ENCODE measurements around the gene ZNF496. TPM values are rescaled to one million over a fixed set of nuclear protein-coding genes. Genes with fewer than 3 reads are reported as not detected.
"Not testable (repeated sequence)": the region's sequence is repeated elsewhere in the genome, so short reads cannot be mapped to it uniquely, and the experiment has no call there.

The ZNF496 gene
- 10 to 100 TPM; 30.0 to 53.4 TPM for total RNA-seq

- Histone ChIP-seq H3K27me3 (no peaks in the 10 kb centered on the region), H3K4me1 (peaks cover 28% of the 10 kb centered on the region), H3K27ac (peak within 1 kb of the TSS; percentile 66 to 89 (median 80)), H3K4me3 (peak within 1 kb of the TSS; percentile 86 to 92), H3K9me3 (no peaks in the 10 kb centered on the region), H3K36me3 (replicated peaks in 1 of 2; ENCODE audit: insufficient read depth in 1 of 2, low read depth in 2 of 2) (no peaks in the 10 kb centered on the region)
- peak; percentile 84 for ATAC-seq
- intact Hi-C loops (cut with DNase I) = no loop called here
- WGBS, 2 donors = 1% methylated on average over 70 of the region's 93 CpGs; no CpG with 5 or more reads in 1 of the 2 donors
- no peak for TF ChIP-seq CTCF (IDR thresholded peaks at IDR 0.05)
- TF ChIP-seq POLR2A (IDR thresholded peaks at IDR 0.05) = peak; percentile 26 to 32 (median 29)
- DNase-seq = peak; percentile 81 to 89 (median 86)
These were observed at the start of gene ZNF496 for GRCh38 chr1:247331525-247332214. ZNF496 (minus strand) TSS chr1:247331867; CDS start chr1:247329578, 2,289 bp downstream.

GRCh38 chr1:247378334-247379073 is 46.8 kb upstream of the ZNF496 start:
- H3K27ac ChIP-seq = no peak overlapping the region
- no peaks in the 10 kb centered on the region for H3K36me3 ChIP-seq (replicated peaks in 1 of 2; ENCODE audit: insufficient read depth in 1 of 2, low read depth in 2 of 2)
- no peaks in the 10 kb centered on the region for H3K4me1 ChIP-seq
- 73 to 78% methylated on average over 20 of the region's 20 CpGs for WGBS, 2 donors
- TF ChIP-seq CTCF (IDR thresholded peaks at IDR 0.05) (no peak), POLR2A (IDR thresholded peaks at IDR 0.05) (no peak)
- ATAC-seq (no peak), DNase-seq (no peak)
- peaks cover 0 to 4% of the 10 kb centered on the region in 2 donors for H3K27me3 ChIP-seq
- no peak overlapping the region for H3K4me3 ChIP-seq
- intact Hi-C loops (cut with DNase I) = no loop called here
- no peaks in the 10 kb centered on the region for H3K9me3 ChIP-seq

DNA sequence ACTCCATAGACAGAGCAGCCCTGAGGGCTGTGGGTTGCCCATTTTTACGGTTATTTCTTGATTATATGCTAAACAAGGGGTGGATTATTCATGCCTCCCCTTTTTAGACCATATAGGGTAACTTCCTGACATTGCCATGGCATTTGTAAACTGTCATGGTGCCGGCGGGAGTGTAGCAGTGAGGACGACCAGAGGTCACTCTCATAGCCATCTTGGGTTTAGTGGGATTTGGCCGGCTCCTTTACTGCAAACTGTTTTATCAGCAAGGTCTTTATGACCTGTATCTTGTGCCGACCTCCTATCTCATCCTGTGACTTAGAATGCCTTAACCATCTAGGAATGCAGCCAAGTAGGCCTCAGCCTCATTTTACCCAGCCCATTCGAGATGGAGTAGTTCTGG is 46.0 kb upstream of the ZNF496 start:
- WGBS, 2 donors = 57 to 66% methylated on average over 7 of the region's 7 CpGs
- H3K4me1 ChIP-seq; H3K4me3 ChIP-seq; DNase-seq; intact Hi-C loops (cut with DNase I); H3K27me3 ChIP-seq; H3K27ac ChIP-seq; H3K9me3 ChIP-seq; H3K36me3 ChIP-seq (replicated peaks in 1 of 2; ENCODE audit: insufficient read depth in 1 of 2, low read depth in 2 of 2); ATAC-seq: not testable (repeated sequence)

GRCh38 chr1:247376659-247377058 is 45.0 kb upstream of the ZNF496 start:
- H3K4me3 ChIP-seq = no peak overlapping the region
- intact Hi-C loops (cut with DNase I) = no loop called here
- H3K27ac ChIP-seq = no peak overlapping the region
- DNase-seq (no peak), ATAC-seq (no peak)
- no peaks in the 10 kb centered on the region for H3K9me3 ChIP-seq
- peaks cover 0 to 4% of the 10 kb centered on the region in 2 donors for H3K27me3 ChIP-seq
- WGBS, 2 donors = 38 to 39% methylated on average over 7 of the region's 7 CpGs
- H3K36me3 ChIP-seq (replicated peaks in 1 of 2; ENCODE audit: insufficient read depth in 1 of 2, low read depth in 2 of 2) = no peaks in the 10 kb centered on the region
- TF ChIP-seq CTCF (IDR thresholded peaks at IDR 0.05) (no peak), POLR2A (IDR thresholded peaks at IDR 0.05) (no peak)
- no peaks in the 10 kb centered on the region for H3K4me1 ChIP-seq

DNA sequence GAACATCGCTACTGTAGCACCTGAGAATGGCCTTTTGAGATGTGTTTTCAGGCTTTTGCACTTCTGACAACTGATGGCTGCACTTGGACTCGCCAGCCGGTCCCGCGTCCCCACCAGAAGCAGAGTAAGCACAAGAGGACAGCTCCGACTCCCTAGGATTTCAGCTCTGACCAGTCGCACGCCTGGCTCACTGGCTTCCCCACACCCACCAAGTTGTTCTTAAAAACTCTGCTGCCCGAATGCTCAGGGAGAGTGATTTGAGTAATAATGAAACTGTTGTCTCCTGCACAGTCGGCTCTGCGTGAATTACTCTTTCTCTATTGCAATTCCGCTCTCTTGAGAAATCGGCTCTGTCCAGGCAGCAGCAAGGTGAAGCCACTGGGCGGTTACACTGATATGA is 44.1 kb upstream of the ZNF496 start:
- H3K9me3 ChIP-seq = no peaks in the 10 kb centered on the region
- H3K27ac ChIP-seq = no peak overlapping the region

GRCh38 chr1:247374651-247375334 is 43.1 kb upstream of the ZNF496 start:
- H3K9me3 ChIP-seq = not testable (repeated sequence)

More for the DNA sequence above, 44.1 kb upstream of the ZNF496 start:
- no peak for TF ChIP-seq CTCF (IDR thresholded peaks at IDR 0.05)
- TF ChIP-seq POLR2A (IDR thresholded peaks at IDR 0.05) = no peak
- Histone ChIP-seq H3K27me3 (peaks cover 0 to 4% of the 10 kb centered on the region in 2 donors), H3K36me3 (replicated peaks in 1 of 2; ENCODE audit: insufficient read depth in 1 of 2, low read depth in 2 of 2) (no peaks in the 10 kb centered on the region), H3K4me3 (no peak overlapping the region), H3K4me1 (no peaks in the 10 kb centered on the region)
- WGBS, 2 donors = 74 to 83% methylated on average over 14 of the region's 14 CpGs
- DNase-seq (no peak), ATAC-seq (no peak)
- intact Hi-C loops (cut with DNase I) = no loop called here

More at GRCh38 chr1:247374651-247375334, 43.1 kb upstream of the ZNF496 start:
- H3K36me3 ChIP-seq (replicated peaks in 1 of 2; ENCODE audit: insufficient read depth in 1 of 2, low read depth in 2 of 2); H3K4me1 ChIP-seq; ATAC-seq; H3K27ac ChIP-seq; H3K4me3 ChIP-seq; intact Hi-C loops (cut with DNase I); DNase-seq; H3K27me3 ChIP-seq: not testable (repeated sequence)
- 78 to 79% methylated on average over 8 of the region's 8 CpGs for WGBS, 2 donors
